Lower leg skin (tissue), 3 donors: ENCODE measurements around the gene GNG4.

ENCODE experiments used
- POLR2A ChIP-seq, 2 donors: fragments of 450-650 bp; IDR thresholded peaks; one replicate each; pipeline ENCODE4 v1.6.1; 2016 to 2017; ENCODE audit warnings: antibody characterized with exemption in 2 of 2, mild to moderate bottlenecking in 1 of 2, moderate library complexity in 1 of 2
- TF ChIP-seq, protein P1 (sequence below), 3 donors: fragments of 450-650 bp; IDR thresholded peaks; one replicate each; pipeline ENCODE4 v1.5.1; 2016; ENCODE audit warnings: antibody characterized with exemption in 3 of 3, mild to moderate bottlenecking in 3 of 3, moderate library complexity in 2 of 3

DNA sequence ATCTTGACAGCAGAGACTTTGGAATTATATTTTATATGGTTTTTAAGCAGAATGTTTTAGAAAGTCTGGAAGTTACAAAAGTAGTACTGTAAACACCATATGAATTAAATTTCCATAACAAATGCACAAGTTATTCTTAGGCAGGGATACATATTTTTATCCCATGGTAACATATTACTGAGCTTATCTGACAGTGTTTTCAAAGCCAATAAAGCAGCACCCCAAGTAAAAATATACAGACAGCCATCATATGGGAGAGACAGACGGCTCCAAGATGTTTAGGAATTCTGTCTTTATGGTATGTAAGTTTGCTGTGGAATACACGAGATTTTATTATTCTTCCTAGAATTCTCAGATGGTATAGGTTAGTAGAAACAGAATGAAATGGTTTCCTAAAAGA is 12.0 kb upstream of the GNG4 start:
- TF ChIP-seq, protein P1, sequence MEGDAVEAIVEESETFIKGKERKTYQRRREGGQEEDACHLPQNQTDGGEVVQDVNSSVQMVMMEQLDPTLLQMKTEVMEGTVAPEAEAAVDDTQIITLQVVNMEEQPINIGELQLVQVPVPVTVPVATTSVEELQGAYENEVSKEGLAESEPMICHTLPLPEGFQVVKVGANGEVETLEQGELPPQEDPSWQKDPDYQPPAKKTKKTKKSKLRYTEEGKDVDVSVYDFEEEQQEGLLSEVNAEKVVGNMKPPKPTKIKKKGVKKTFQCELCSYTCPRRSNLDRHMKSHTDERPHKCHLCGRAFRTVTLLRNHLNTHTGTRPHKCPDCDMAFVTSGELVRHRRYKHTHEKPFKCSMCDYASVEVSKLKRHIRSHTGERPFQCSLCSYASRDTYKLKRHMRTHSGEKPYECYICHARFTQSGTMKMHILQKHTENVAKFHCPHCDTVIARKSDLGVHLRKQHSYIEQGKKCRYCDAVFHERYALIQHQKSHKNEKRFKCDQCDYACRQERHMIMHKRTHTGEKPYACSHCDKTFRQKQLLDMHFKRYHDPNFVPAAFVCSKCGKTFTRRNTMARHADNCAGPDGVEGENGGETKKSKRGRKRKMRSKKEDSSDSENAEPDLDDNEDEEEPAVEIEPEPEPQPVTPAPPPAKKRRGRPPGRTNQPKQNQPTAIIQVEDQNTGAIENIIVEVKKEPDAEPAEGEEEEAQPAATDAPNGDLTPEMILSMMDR (IDR thresholded peaks at IDR 0.05), result no peak
- TF ChIP-seq POLR2A (IDR thresholded peaks at IDR 0.05), result no peak
